ENCODE measurements around the gene CYP27A1. TPM values are rescaled to one million over a fixed set of nuclear protein-coding genes. Genes with fewer than 3 reads are reported as not detected.

The CYP27A1 gene
- total RNA-seq, 1 experiment from 2014 or later, result 12.2 TPM

DNA sequence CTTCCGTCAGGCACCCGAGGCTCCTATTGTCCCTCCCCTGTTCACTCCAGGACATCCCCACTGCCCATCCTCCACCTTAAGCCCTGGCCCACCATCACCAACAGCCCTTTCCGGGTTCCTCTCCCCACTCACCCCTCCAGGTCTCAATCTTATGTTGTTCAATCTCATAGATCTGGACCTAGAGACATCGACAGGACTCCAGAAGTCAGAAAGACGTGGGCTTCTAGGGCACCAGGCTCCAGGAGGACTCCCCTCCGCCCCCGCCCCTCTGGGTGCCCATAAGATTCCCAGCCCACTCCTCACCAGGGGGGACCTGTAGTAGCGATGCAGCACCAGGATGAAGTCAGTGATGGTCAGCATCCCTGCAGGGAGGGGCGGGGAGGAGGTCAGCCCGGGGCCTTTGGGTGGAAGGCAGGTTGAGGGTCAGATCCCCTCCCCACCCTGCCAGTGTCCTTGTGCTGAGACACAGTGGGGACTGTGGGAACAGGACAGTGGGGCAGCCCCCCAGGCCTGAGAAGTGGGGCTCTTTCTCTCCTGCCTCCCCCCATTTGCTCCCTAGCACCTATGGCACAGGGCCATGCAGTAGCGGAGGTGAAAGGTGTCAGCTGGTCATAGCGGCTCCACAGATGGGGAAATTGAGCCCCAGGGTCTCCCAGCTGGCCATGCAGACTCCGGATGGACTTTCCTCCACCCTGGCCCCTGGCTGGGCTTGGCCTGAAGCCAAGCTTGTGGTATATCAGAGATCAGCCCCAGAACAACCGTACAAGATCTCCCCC, 45.9 kb downstream of the CYP27A1 start:
- BruUV-seq (replicated peaks), result no TSS peak
- no peaks in the 10 kb centered on the region for H3K9me3 Mint-ChIP-seq (ENCODE audit: low read depth, unreplicated experiment)
- peaks cover 17% of the 10 kb centered on the region for H3K4me1 Mint-ChIP-seq (ENCODE audit: low read depth, unreplicated experiment)
- no peak for DNase-seq
- H3K27me3 Mint-ChIP-seq (ENCODE audit: unreplicated experiment), result peaks cover 65% of the 10 kb centered on the region
- no peak overlapping the region for H3K27ac Mint-ChIP-seq (ENCODE audit: unreplicated experiment)
- TF ChIP-seq, protein P1, sequence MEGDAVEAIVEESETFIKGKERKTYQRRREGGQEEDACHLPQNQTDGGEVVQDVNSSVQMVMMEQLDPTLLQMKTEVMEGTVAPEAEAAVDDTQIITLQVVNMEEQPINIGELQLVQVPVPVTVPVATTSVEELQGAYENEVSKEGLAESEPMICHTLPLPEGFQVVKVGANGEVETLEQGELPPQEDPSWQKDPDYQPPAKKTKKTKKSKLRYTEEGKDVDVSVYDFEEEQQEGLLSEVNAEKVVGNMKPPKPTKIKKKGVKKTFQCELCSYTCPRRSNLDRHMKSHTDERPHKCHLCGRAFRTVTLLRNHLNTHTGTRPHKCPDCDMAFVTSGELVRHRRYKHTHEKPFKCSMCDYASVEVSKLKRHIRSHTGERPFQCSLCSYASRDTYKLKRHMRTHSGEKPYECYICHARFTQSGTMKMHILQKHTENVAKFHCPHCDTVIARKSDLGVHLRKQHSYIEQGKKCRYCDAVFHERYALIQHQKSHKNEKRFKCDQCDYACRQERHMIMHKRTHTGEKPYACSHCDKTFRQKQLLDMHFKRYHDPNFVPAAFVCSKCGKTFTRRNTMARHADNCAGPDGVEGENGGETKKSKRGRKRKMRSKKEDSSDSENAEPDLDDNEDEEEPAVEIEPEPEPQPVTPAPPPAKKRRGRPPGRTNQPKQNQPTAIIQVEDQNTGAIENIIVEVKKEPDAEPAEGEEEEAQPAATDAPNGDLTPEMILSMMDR (IDR thresholded peaks at IDR 0.05; ENCODE audit: unreplicated experiment), result no peak
- intact Hi-C loops (cut with micrococcal nuclease; ENCODE audit: unreplicated experiment), result no loop called here
- CTCF ChIA-PET, result interaction anchor here (0.6 kb wide), 1 partner anchor 17 kb away, joined by 3 read pairs; no protein-coding TSS in a partner anchor
- no peak overlapping the region for H3K4me3 Mint-ChIP-seq (ENCODE audit: low read depth, unreplicated experiment)
- no peaks in the 10 kb centered on the region for H3K36me3 Mint-ChIP-seq (ENCODE audit: insufficient read depth, unreplicated experiment)

DNA sequence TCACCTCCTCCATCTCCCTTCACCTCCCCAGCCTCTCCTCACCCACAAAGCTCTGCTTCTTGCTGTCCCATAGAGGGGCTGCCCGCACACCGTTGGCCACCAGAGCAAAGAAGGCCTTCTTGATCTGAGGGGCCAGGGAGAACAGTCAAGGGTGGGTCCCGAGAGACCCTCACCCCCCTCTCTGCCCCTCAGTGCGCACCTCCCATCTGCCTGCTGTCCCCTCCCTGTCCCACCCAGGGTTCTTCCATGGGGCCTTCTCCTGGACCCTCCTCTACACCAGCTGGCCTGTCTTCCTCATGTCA, 46.5 kb downstream of the CYP27A1 start:
- intact Hi-C loops (cut with micrococcal nuclease; ENCODE audit: unreplicated experiment), result no loop called here
- Mint-ChIP-seq H3K9me3 (ENCODE audit: low read depth, unreplicated experiment) (no peaks in the 10 kb centered on the region), H3K27me3 (ENCODE audit: unreplicated experiment) (peaks cover 70% of the 10 kb centered on the region), H3K4me1 (ENCODE audit: low read depth, unreplicated experiment) (peaks cover 19% of the 10 kb centered on the region), H3K4me3 (ENCODE audit: low read depth, unreplicated experiment) (no peak overlapping the region), H3K36me3 (ENCODE audit: insufficient read depth, unreplicated experiment) (no peaks in the 10 kb centered on the region), H3K27ac (ENCODE audit: unreplicated experiment) (no peak overlapping the region)
- no peak for DNase-seq
- TF ChIP-seq, protein P1 (IDR thresholded peaks at IDR 0.05; ENCODE audit: unreplicated experiment), result no peak
- no TSS peak for BruUV-seq (replicated peaks)
- CTCF ChIA-PET, result interaction anchor here (0.7 kb wide), 1 partner anchor 72 kb away, joined by 5 read pairs; no protein-coding TSS in a partner anchor

DNA sequence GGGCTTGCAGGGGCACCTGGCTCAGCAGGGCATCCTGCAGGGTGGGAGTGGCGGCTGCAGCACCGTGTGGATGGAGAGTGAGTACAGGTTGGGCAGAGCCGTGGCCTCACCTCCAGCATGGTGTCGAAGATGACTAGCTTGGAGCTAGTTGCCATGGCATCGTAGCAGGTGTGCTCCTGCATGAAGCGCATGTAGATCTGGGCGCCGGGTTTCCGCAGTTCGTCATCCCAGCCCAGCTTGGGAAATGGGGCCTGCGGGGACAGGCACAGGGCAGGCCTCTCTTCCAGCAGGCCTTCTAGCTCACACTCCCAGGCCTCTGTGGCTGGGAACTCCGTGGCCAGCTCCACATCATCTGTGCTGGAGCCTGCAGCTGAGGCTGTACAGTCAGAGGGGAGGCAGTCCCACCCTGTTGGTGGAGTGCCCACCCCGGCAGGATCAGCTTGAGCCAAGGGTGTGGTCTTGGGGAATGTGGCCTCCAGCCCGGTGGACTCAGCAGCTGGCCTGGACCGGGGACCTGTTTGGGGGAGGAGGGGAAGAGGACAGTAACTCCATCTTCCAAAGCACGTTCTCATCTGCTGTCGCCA, 48.0 kb downstream of the CYP27A1 start:
- H3K9me3 Mint-ChIP-seq (ENCODE audit: low read depth, unreplicated experiment), result no peaks in the 10 kb centered on the region
- BruUV-seq (replicated peaks), result no TSS peak
- H3K27me3 Mint-ChIP-seq (ENCODE audit: unreplicated experiment), result peaks cover 73% of the 10 kb centered on the region
- no peak overlapping the region for H3K27ac Mint-ChIP-seq (ENCODE audit: unreplicated experiment)
- DNase-seq, result no peak
- H3K4me1 Mint-ChIP-seq (ENCODE audit: low read depth, unreplicated experiment), result peaks cover 20% of the 10 kb centered on the region
- TF ChIP-seq, protein P1 (IDR thresholded peaks at IDR 0.05; ENCODE audit: unreplicated experiment), result no peak
- intact Hi-C loops (cut with micrococcal nuclease; ENCODE audit: unreplicated experiment), result no loop called here
- H3K36me3 Mint-ChIP-seq (ENCODE audit: insufficient read depth, unreplicated experiment), result no peaks in the 10 kb centered on the region
- no peak overlapping the region for H3K4me3 Mint-ChIP-seq (ENCODE audit: low read depth, unreplicated experiment)
- CTCF ChIA-PET, result no interaction called here

DNA sequence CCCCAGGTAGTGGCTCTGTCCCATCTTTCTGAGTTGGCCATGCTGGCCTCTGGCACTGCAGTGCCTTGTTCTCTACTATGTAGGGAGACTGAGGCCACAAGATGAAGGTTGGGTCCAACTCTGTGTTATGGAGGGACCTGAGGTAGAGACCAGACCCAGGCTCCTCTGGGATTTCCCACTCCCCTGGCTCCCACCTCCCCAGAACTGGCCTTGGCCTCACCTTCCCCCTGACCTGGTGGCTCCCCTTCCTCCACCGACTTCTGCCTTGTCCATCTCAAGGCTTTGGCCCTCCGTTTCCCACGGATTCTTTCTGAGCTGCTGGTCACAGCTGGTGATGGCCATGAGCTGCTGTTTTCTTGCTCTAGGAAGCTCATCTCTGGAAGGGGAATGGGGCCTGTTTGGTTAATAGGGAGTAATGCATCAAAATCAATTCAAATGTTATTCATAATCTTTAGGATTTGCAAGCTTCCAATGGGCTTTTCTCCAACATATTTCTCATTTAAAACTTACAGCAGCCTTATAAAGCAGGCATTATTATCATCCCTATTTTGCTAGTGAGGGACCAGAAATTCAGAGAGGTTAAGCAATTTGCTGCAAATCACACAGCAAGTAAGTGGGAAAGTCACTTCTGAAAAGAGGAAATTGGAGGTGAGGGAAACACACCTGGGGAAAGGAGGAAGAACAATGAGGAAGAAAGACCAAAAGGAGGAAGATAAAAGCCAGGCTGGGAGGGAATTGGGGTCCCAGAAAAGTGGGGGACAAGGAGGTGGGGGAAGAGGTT, 48.8 kb downstream of the CYP27A1 start:
- Mint-ChIP-seq H3K36me3 (ENCODE audit: insufficient read depth, unreplicated experiment) (no peaks in the 10 kb centered on the region), H3K4me1 (ENCODE audit: low read depth, unreplicated experiment) (peaks cover 22% of the 10 kb centered on the region), H3K4me3 (ENCODE audit: low read depth, unreplicated experiment) (no peak overlapping the region), H3K27ac (ENCODE audit: unreplicated experiment) (no peak overlapping the region), H3K9me3 (ENCODE audit: low read depth, unreplicated experiment) (no peaks in the 10 kb centered on the region), H3K27me3 (ENCODE audit: unreplicated experiment) (peaks cover 73% of the 10 kb centered on the region)
- BruUV-seq (replicated peaks), result no TSS peak
- TF ChIP-seq, protein P1 (IDR thresholded peaks at IDR 0.05; ENCODE audit: unreplicated experiment), result no peak
- DNase-seq, result no peak
- intact Hi-C loops (cut with micrococcal nuclease; ENCODE audit: unreplicated experiment), result no loop called here
- CTCF ChIA-PET, result no interaction called here
